Fibroblast of the aortic adventitia (primary cell): ENCODE results near the gene PDZD2. TPM values are rescaled to one million over a fixed set of nuclear protein-coding genes. Genes with fewer than 3 reads are reported as not detected.

ENCODE experiments used
- DNase-seq: peaks from one replicate; pipeline ENCODE4 v3.0.0-alpha.2; 2010; ENCODE audit warnings: low read depth
- H3K4me3 ChIP-seq: 2 replicates; pipeline ENCODE4 v1.5.1; 2011; ENCODE audit warnings: low read depth, mild to moderate bottlenecking, control low read depth, low read length, moderate library complexity
- CTCF ChIP-seq: IDR thresholded peaks from 2 replicates; pipeline ENCODE4 v1.5.1; 2011; ENCODE audit warnings: mild to moderate bottlenecking, low read length, control low read depth, inconsistent platforms; ENCODE audit not compliant: insufficient read depth
- total RNA-seq: library from RNA; depleted of rRNA; stranded (reverse); fragments of >200 nt; gene quantifications from 2 replicates; pipeline ENCODE4 v1.2.3, GENCODE V29; 2012; ENCODE audit warnings: low replicate concordance

Gene PDZD2
- total RNA-seq, 1 donor = under 0.01 TPM

DNA sequence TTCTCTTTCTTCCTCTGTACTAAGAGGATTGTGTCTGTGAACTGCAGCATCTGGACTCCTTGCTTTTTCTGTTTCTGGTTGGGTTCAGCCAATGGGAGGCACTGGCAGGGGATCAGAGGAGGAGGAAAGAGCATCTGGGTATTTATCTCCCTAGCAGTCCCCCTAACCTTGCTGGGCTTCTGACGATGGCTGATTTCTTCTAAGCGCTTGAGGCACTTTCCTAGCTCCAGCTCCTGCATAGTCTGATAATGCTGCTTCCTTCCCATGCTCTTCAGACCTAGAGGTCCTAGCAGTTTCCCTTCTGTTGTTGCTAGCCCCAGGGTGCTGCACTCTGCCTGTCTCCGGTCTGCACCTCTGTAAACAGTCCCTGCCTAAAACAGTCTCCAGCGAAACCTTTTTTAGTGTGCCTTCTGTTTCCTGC, 225.1 kb downstream of the PDZD2 start:
- no peak overlapping the region for H3K4me3 ChIP-seq
- no peak for TF ChIP-seq CTCF

DNA sequence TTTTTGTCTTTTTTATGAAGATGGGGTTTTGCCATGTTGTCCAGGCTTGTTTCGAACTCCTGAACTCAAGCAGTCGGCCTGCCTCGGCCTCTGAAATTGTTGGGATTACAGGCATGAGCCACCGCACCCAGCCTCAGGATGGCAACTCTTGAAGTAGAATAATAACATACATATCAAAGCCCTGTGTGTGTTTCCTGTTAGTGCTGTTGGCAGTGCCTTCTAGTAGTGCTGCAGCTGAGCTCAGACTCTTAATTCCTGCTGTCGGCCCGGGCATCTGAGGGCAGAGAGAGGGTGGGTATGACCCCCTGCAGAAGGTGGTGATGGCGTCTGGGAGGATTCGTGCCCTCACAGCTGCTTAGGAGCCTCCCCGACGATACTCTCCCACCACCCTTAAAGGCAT, 227.2 kb downstream of the PDZD2 start:
- H3K4me3 ChIP-seq = no peak overlapping the region
- no peak for TF ChIP-seq CTCF

More for the DNA sequence above, 225.1 kb downstream of the PDZD2 start:
- no peak for DNase-seq

GRCh38 chr5:31867219-31867618, 228.3 kb downstream of the PDZD2 start:
- DNase-seq = no peak
- H3K4me3 ChIP-seq = no peak overlapping the region
- no peak for TF ChIP-seq CTCF

More for the DNA sequence above, 227.2 kb downstream of the PDZD2 start:
- DNase-seq = no peak

GRCh38 chr5:31880449-31880848, 241.5 kb downstream of the PDZD2 start:
- no peak for DNase-seq
- TF ChIP-seq CTCF = no peak
- H3K4me3 ChIP-seq = no peak overlapping the region

GRCh38 chr5:31884896-31885295, 246.0 kb downstream of the PDZD2 start:
- DNase-seq = no peak
- no peak for TF ChIP-seq CTCF
- no peak overlapping the region for H3K4me3 ChIP-seq

GRCh38 chr5:31886206-31886605, 247.3 kb downstream of the PDZD2 start:
- no peak for TF ChIP-seq CTCF
- no peak overlapping the region for H3K4me3 ChIP-seq
- DNase-seq = no peak

DNA sequence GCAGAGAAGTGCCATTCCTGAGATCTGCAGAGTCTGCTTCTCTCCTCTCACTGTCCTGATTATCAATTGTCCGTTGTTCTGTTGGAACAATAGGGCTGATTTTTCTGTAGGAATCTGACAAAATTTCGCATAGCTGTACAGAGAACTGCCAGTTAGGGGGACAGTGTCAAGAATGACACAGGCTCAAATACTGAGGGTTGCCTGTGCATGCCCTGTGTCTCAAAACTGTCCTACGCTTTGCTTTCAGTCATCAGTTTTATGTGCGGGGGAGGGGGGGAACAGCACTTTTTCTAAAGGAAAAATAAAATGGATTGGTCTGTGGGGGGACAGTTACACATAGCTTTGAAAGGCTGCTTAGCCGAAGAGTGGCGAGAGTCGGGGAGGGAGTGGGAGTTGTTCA, 248.6 kb downstream of the PDZD2 start:
- no peak for DNase-seq
- TF ChIP-seq CTCF = no peak
- H3K4me3 ChIP-seq = no peak overlapping the region
